Prostate gland (tissue), 2 donors: ENCODE measurements around the gene ADGRF4.

Source experiments
- POLR2AphosphoS5 ChIP-seq: sonication (generic); formaldehyde crosslinking; IDR thresholded peaks from one replicate; pipeline ENCODE4 v1.6.1; 2017; ENCODE audit warnings: antibody characterized with exemption
- TF ChIP-seq, protein P1 (sequence below), 4 experiments: fragments of 200-600 bp in 2 of 4; fragments of 450-650 bp in 2 of 4; sonication (generic) in 2 of 4; IDR thresholded peaks; 1 replicate in 3 of 4; 2 replicates in 1 of 4; pipeline ENCODE4 v1.5.1; 2016 to 2019; ENCODE audit warnings: antibody characterized with exemption in 4 of 4, mild to moderate bottlenecking in 2 of 4, moderate library complexity in 2 of 4

DNA sequence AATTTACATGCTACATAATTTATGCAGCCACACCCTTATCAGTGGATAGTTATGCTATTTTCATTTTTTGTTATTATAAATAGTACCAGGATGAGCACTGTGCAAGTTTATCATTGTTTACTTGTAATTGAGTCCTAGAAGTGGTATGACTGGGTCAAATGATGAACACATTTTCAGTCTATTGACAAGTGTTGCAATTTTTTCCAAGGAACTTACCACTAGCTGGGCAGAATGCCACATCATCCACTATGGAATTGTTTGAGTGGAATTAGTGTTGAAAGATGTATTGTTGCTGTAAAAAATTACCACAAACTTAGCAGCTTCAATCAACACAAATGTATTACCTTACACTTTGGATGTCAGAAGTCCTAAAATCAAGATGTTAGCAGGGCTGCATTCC, 45.4 kb downstream of the ADGRF4 start:
- TF ChIP-seq, protein P1, sequence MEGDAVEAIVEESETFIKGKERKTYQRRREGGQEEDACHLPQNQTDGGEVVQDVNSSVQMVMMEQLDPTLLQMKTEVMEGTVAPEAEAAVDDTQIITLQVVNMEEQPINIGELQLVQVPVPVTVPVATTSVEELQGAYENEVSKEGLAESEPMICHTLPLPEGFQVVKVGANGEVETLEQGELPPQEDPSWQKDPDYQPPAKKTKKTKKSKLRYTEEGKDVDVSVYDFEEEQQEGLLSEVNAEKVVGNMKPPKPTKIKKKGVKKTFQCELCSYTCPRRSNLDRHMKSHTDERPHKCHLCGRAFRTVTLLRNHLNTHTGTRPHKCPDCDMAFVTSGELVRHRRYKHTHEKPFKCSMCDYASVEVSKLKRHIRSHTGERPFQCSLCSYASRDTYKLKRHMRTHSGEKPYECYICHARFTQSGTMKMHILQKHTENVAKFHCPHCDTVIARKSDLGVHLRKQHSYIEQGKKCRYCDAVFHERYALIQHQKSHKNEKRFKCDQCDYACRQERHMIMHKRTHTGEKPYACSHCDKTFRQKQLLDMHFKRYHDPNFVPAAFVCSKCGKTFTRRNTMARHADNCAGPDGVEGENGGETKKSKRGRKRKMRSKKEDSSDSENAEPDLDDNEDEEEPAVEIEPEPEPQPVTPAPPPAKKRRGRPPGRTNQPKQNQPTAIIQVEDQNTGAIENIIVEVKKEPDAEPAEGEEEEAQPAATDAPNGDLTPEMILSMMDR (IDR thresholded peaks at IDR 0.05) = no peak
- no peak for TF ChIP-seq POLR2AphosphoS5
